ENCODE measurements around the gene UROC1. TPM values are rescaled to one million over a fixed set of nuclear protein-coding genes. Genes with fewer than 3 reads are reported as not detected.
A peak's percentile ranks its signal among the peaks of the same experiment; 100 is the strongest.

The UROC1 gene
- total and polyA plus RNA-seq, 12 donors, result 0.01 TPM; not detected in 11

- no peaks in the 10 kb centered on the region for H3K9me3 ChIP-seq
- H3K4me1 ChIP-seq, result peaks cover 34 to 65% (median 49%) of the 10 kb centered on the region in 9 donors
- TF ChIP-seq CTCF (IDR thresholded peaks at IDR 0.05), result no peak
- no peak for DNase-seq
- intact Hi-C loops (cut with DNase I), result loop anchor here in 4 of 10 donors (2.0 to 10.0 kb wide), 4 partner anchors 117 to 229 kb away; partner anchors contain the start of gene KLF15 (in 1 of the 4)
- peak overlapping the region in 2 of 10 donors; percentile 39 to 70 for H3K27ac ChIP-seq
- peak overlapping the region in 8 of 10 donors; percentile 70 to 88 (median 78) for H3K4me3 ChIP-seq
- no peak for ATAC-seq
- 55 to 70% methylated on average over 12 to 14 of the region's 14 CpGs for whole genome bisulfite sequencing, 2 donors
- peaks cover 0 to 36% (median 22%) of the 10 kb centered on the region in 9 donors for H3K36me3 ChIP-seq
- H3K27me3 ChIP-seq, result no peaks in the 10 kb centered on the region
Observed at GRCh38 chr3:126473292-126474168, 44.0 kb downstream of the UROC1 start.

GRCh38 chr3:126472277-126473006 is 45.1 kb downstream of the UROC1 start:
- peak in 1 of 2 donors; percentile 40 for DNase-seq
- Histone ChIP-seq H3K4me3 (peak overlapping the region in 5 of 10 donors; percentile 70 to 88 (median 76)), H3K27ac (peak overlapping the region in 3 of 10 donors; percentile 27 to 70 (median 32)), H3K9me3 (no peaks in the 10 kb centered on the region), H3K36me3 (peaks cover 0 to 47% (median 24%) of the 10 kb centered on the region in 9 donors), H3K27me3 (no peaks in the 10 kb centered on the region), H3K4me1 (peaks cover 34 to 72% (median 57%) of the 10 kb centered on the region in 9 donors)
- peak in 5 of 8 donors; percentile 8 to 43 (median 25) for ATAC-seq
- 35 to 40% methylated on average over 8 of the region's 8 CpGs for WGBS, 2 donors
- TF ChIP-seq CTCF (IDR thresholded peaks at IDR 0.05), result peak in 1 of 9 donors; percentile 12
- intact Hi-C loops (cut with DNase I), result loop anchor here in 4 of 10 donors (10.0 kb wide), 3 partner anchors 208 to 228 kb away; no protein-coding TSS in a partner anchor

- DNase-seq, result no peak
- peak in 5 of 8 donors; percentile 29 to 44 (median 41) for ATAC-seq
- intact Hi-C loops (cut with DNase I), result loop anchor here in 2 of 10 donors (10.0 kb wide), 2 partner anchors 75 to 215 kb away; partner anchors contain the start of gene CFAP100 (in 1 of the 2)
- no peaks in the 10 kb centered on the region for H3K9me3 ChIP-seq
- TF ChIP-seq CTCF (IDR thresholded peaks at IDR 0.05), result no peak
- peaks cover 24 to 73% (median 59%) of the 10 kb centered on the region in 9 donors for H3K4me1 ChIP-seq
- H3K27ac ChIP-seq, result peak overlapping the region in 1 of 10 donors; percentile 37
- H3K27me3 ChIP-seq, result no peaks in the 10 kb centered on the region
- 64 to 76% methylated on average over 11 of the region's 11 CpGs for WGBS, 2 donors
- no peak overlapping the region for H3K4me3 ChIP-seq
- H3K36me3 ChIP-seq, result peaks cover 0 to 77% (median 50%) of the 10 kb centered on the region in 9 donors
Observed at GRCh38 chr3:126469479-126469878, 48.1 kb downstream of the UROC1 start.
